HG02571 (cell line): ENCODE results near the gene BEST1.
"Not testable (repeated sequence)": the region's sequence is repeated elsewhere in the genome, so short reads cannot be mapped to it uniquely, and the experiment has no call there.

Source experiments
- ATAC-seq: cut with Tn5 transposase; IDR thresholded peaks from one replicate; pipeline ENCODE4 v1.9.1; 2021; ENCODE audit warnings: mild to moderate bottlenecking, moderate library complexity; ENCODE audit not compliant: unreplicated experiment

BEST1 gene

GRCh38 chr11:61946894-61947293, 3.3 kb upstream of the BEST1 start:
- ATAC-seq: no peak

GRCh38 chr11:61947486-61948210, 2.5 kb upstream of the BEST1 start:
- no peak for ATAC-seq

- no peak for ATAC-seq
Measured at GRCh38 chr11:61948505-61948904, 1.6 kb upstream of the BEST1 start.

- no peak for ATAC-seq
Measured at GRCh38 chr11:61949169-61950034, 749 bp upstream of the BEST1 start.

GRCh38 chr11:61951484-61952135, 1.5 kb downstream of the BEST1 start:
- no peak for ATAC-seq

- no peak for ATAC-seq
Measured at GRCh38 chr11:61952882-61953281, 2.7 kb downstream of the BEST1 start.

GRCh38 chr11:61953632-61954031, 3.5 kb downstream of the BEST1 start:
- ATAC-seq: not testable (repeated sequence)

- no peak for ATAC-seq
Measured at GRCh38 chr11:61954106-61954850, 4.1 kb downstream of the BEST1 start.

- ATAC-seq: no peak
Measured at GRCh38 chr11:61954851-61955421, 4.8 kb downstream of the BEST1 start.

GRCh38 chr11:61955422-61956135, 5.4 kb downstream of the BEST1 start:
- no peak for ATAC-seq

- no peak for ATAC-seq
Measured at GRCh38 chr11:61956191-61957020, 6.3 kb downstream of the BEST1 start.

GRCh38 chr11:61957021-61957770, 7.0 kb downstream of the BEST1 start:
- ATAC-seq: no peak

GRCh38 chr11:61958590-61958989, 8.4 kb downstream of the BEST1 start:
- ATAC-seq: no peak

- no peak for ATAC-seq
Measured at GRCh38 chr11:61959114-61959513, 9.0 kb downstream of the BEST1 start.

- ATAC-seq: no peak
Measured at GRCh38 chr11:61959678-61960077, 9.5 kb downstream of the BEST1 start.

GRCh38 chr11:61960532-61960931, 10.4 kb downstream of the BEST1 start:
- no peak for ATAC-seq

- no peak for ATAC-seq
Measured at GRCh38 chr11:61961570-61962212, 11.5 kb downstream of the BEST1 start.
